Testis (tissue), 2 donors: ENCODE results near the gene TP73.

Experiments used
- CTCF ChIP-seq, 3 experiments: fragments of 450-650 bp in 2 of 3; fragments of 200-600 bp in 1 of 3; sonication (generic) in 1 of 3; IDR thresholded peaks; one replicate each; pipeline ENCODE4 v1.5.1; 2016 to 2019; ENCODE audit warnings: antibody characterized with exemption in 3 of 3, mild to moderate bottlenecking in 2 of 3, moderate library complexity in 1 of 3
- POLR2A ChIP-seq: fragments of 450-650 bp; IDR thresholded peaks from one replicate; pipeline ENCODE4 v1.6.1; 2017; ENCODE audit warnings: antibody characterized with exemption, mild to moderate bottlenecking, moderate library complexity

GRCh38 chr1:3711381-3711779 lies 59.1 kb downstream of the TP73 start:
- TF ChIP-seq CTCF (IDR thresholded peaks at IDR 0.05) (no peak), POLR2A (no peak)
